Neural crest cell (in vitro differentiated cells): ENCODE measurements around the gene IGSF23. TPM values are rescaled to one million over a fixed set of nuclear protein-coding genes. Genes with fewer than 3 reads are reported as not detected.

Experiments used
- DNase-seq: peaks from one replicate; pipeline ENCODE4 v3.0.0; 2021; ENCODE audit warnings: low read depth, mixed read lengths, low spot score
- H3K27ac Mint-ChIP-seq: one replicate; pipeline ENCODE4 v1.8.0; 2021; ENCODE audit warnings: mild to moderate bottlenecking, mixed read lengths; ENCODE audit not compliant: unreplicated experiment
- H3K27me3 Mint-ChIP-seq: 2 replicates; pipeline ENCODE4 v1.8.0; 2021; ENCODE audit warnings: low read depth, mild to moderate bottlenecking, mixed read lengths
- H3K36me3 Mint-ChIP-seq: 2 replicates; pipeline ENCODE4 v1.8.0; 2021; ENCODE audit warnings: low read depth, mild to moderate bottlenecking, mixed read lengths
- H3K4me1 Mint-ChIP-seq: 2 replicates; pipeline ENCODE4 v1.8.0; 2021; ENCODE audit warnings: mixed read lengths
- H3K4me3 Mint-ChIP-seq: one replicate; pipeline ENCODE4 v1.8.0; 2021; ENCODE audit warnings: mild to moderate bottlenecking, mixed read lengths
- H3K9me3 Mint-ChIP-seq: 2 replicates; pipeline ENCODE4 v1.8.0; 2021; ENCODE audit warnings: mixed read lengths
- CTCF ChIP-seq: fragments of 200-600 bp; sonication (generic); conservative IDR thresholded peaks from 2 replicates; pipeline ENCODE4 v1.5.0; 2021; ENCODE audit warnings: antibody characterized with exemption, mild to moderate bottlenecking
- total RNA-seq: library from RNA; stranded (reverse); gene quantifications from 2 replicates; pipeline ENCODE4 v1.2.1, GENCODE V29; 2021

The IGSF23 gene
- total RNA-seq, 1 donor from 2014 or later, result not detected

GRCh38 chr19:44597131-44597491 lies 16.3 kb upstream of the IGSF23 start:
- DNase-seq, result no peak
- H3K9me3 Mint-ChIP-seq, result peaks cover 3% of the 10 kb centered on the region
- H3K4me1 Mint-ChIP-seq, result no peaks in the 10 kb centered on the region
- H3K27me3 Mint-ChIP-seq, result peaks cover 67% of the 10 kb centered on the region
- H3K27ac Mint-ChIP-seq, result no peak overlapping the region
- TF ChIP-seq CTCF, result no peak
- H3K36me3 Mint-ChIP-seq, result no peaks in the 10 kb centered on the region
- no peak overlapping the region for H3K4me3 Mint-ChIP-seq

- TF ChIP-seq CTCF, result no peak
- no peak for DNase-seq
- H3K36me3 Mint-ChIP-seq, result no peaks in the 10 kb centered on the region
- no peak overlapping the region for H3K27ac Mint-ChIP-seq
- H3K9me3 Mint-ChIP-seq, result peaks cover 3% of the 10 kb centered on the region
- no peaks in the 10 kb centered on the region for H3K4me1 Mint-ChIP-seq
- H3K27me3 Mint-ChIP-seq, result peaks cover 71% of the 10 kb centered on the region
- H3K4me3 Mint-ChIP-seq, result no peak overlapping the region
These were observed 15.0 kb upstream of the IGSF23 start for GRCh38 chr19:44598355-44598754.

GRCh38 chr19:44598880-44599279 lies 14.5 kb upstream of the IGSF23 start:
- H3K27ac Mint-ChIP-seq, result no peak overlapping the region
- TF ChIP-seq CTCF, result no peak
- peaks cover 3% of the 10 kb centered on the region for H3K9me3 Mint-ChIP-seq
- H3K27me3 Mint-ChIP-seq, result peaks cover 74% of the 10 kb centered on the region
- no peak for DNase-seq
- no peak overlapping the region for H3K4me3 Mint-ChIP-seq
- no peaks in the 10 kb centered on the region for H3K36me3 Mint-ChIP-seq
- no peaks in the 10 kb centered on the region for H3K4me1 Mint-ChIP-seq

GRCh38 chr19:44600466-44600865 lies 12.9 kb upstream of the IGSF23 start:
- no peak for DNase-seq
- Mint-ChIP-seq H3K4me3 (no peak overlapping the region), H3K27ac (no peak overlapping the region), H3K9me3 (peaks cover 3% of the 10 kb centered on the region), H3K4me1 (no peaks in the 10 kb centered on the region), H3K27me3 (peaks cover 73% of the 10 kb centered on the region), H3K36me3 (no peaks in the 10 kb centered on the region)
- TF ChIP-seq CTCF, result no peak

GRCh38 chr19:44602081-44602480 lies 11.3 kb upstream of the IGSF23 start:
- TF ChIP-seq CTCF, result no peak
- H3K27me3 Mint-ChIP-seq, result peaks cover 65% of the 10 kb centered on the region
- no peak overlapping the region for H3K27ac Mint-ChIP-seq
- peaks cover 3% of the 10 kb centered on the region for H3K4me1 Mint-ChIP-seq
- H3K36me3 Mint-ChIP-seq, result no peaks in the 10 kb centered on the region
- no peak overlapping the region for H3K4me3 Mint-ChIP-seq
- no peak for DNase-seq
- peaks cover 6% of the 10 kb centered on the region for H3K9me3 Mint-ChIP-seq
